CD4-positive, CD25-positive, alpha-beta regulatory T cell (primary cell): ENCODE data around the gene P2RY11. TPM values are rescaled to one million over a fixed set of nuclear protein-coding genes. Genes with fewer than 3 reads are reported as not detected.

Source experiments
- ATAC-seq, 2 donors: fragments of 150-1000 bp; cut with Tn5 transposase; one replicate each; pipeline ENCODE4 v1.10.0; 2021; ENCODE audit warnings: low read depth in 2 of 2, moderate number of reproducible peaks in 2 of 2, moderate library complexity in 1 of 2
- DNase-seq, 3 donors: peaks; one replicate each; pipeline versions ENCODE4 v3.0.0 to v3.0.0-alpha.2; 2012 to 2022; ENCODE audit warnings: mixed read lengths in 1 of 3
- H3K27ac ChIP-seq: one replicate; pipeline ENCODE4 v1.7.0; 2013; ENCODE audit warnings: mild to moderate bottlenecking, low read length; ENCODE audit not compliant: insufficient read depth, poor library complexity, severe bottlenecking
- H3K27me3 ChIP-seq: one replicate; pipeline ENCODE4 v1.7.0; 2013; ENCODE audit warnings: low read length; ENCODE audit not compliant: control insufficient read depth, insufficient read depth
- H3K36me3 ChIP-seq: one replicate; pipeline ENCODE4 v1.7.0; 2013; ENCODE audit warnings: mild to moderate bottlenecking, low read length, moderate library complexity; ENCODE audit not compliant: control insufficient read depth, insufficient read depth
- H3K4me1 ChIP-seq: 2 replicates; pipeline ENCODE4 v1.7.0; 2013; ENCODE audit warnings: mild to moderate bottlenecking, low read length; ENCODE audit not compliant: insufficient read depth, control insufficient read depth, poor library complexity, severe bottlenecking
- H3K4me3 ChIP-seq: one replicate; pipeline ENCODE4 v1.7.0; 2013; ENCODE audit warnings: low read depth, mild to moderate bottlenecking, low read length, moderate library complexity
- H3K9me3 ChIP-seq, 2 experiments: 1 replicate in 1 of 2; 2 replicates in 1 of 2; pipeline ENCODE4 v1.7.0; 2013; ENCODE audit warnings: low read length in 2 of 2, mild to moderate bottlenecking in 1 of 2, moderate library complexity in 1 of 2; ENCODE audit not compliant: control insufficient read depth in 2 of 2
- H3K27ac Mint-ChIP-seq, 3 donors: one replicate each; pipeline ENCODE4 v1.8.0; 2020 to 2022; ENCODE audit warnings: mild to moderate bottlenecking in 3 of 3, mixed read lengths in 3 of 3, moderate library complexity in 2 of 3
- H3K27me3 Mint-ChIP-seq: one replicate; pipeline ENCODE4 v1.8.0; 2022; ENCODE audit warnings: mild to moderate bottlenecking, mixed read lengths
- H3K36me3 Mint-ChIP-seq: one replicate; pipeline ENCODE4 v1.8.0; 2020; ENCODE audit warnings: mixed read lengths
- H3K4me1 Mint-ChIP-seq, 4 donors: one replicate each; pipeline ENCODE4 v1.8.0; 2020 to 2022; ENCODE audit warnings: mixed read lengths in 4 of 4, mild to moderate bottlenecking in 1 of 4
- H3K4me3 Mint-ChIP-seq, 4 donors: one replicate each; pipeline ENCODE4 v1.8.0; 2020 to 2022; ENCODE audit warnings: mild to moderate bottlenecking in 4 of 4, mixed read lengths in 4 of 4, moderate library complexity in 3 of 4
- H3K9me3 Mint-ChIP-seq, 7 donors: one replicate each; pipeline ENCODE4 v1.8.0; 2020 to 2022; ENCODE audit warnings: mixed read lengths in 7 of 7, mild to moderate bottlenecking in 3 of 7, moderate library complexity in 2 of 7
- polyA plus RNA-seq, 4 donors: library from polyadenylated mRNA; unstranded; fragments of 300-500 nt; fragmentation: Illumina TruSeq; gene quantifications; one replicate each; pipeline ENCODE4 v1.2.3, GENCODE V29; 2021
- total RNA-seq: library from RNA; stranded (reverse); gene quantifications from one replicate; pipeline ENCODE4 v1.2.3, GENCODE V29; 2022

The P2RY11 gene
- total and polyA plus RNA-seq, 5 donors from 2014 or later = 0.64 to 23.0 (median 2.0) TPM

DNA sequence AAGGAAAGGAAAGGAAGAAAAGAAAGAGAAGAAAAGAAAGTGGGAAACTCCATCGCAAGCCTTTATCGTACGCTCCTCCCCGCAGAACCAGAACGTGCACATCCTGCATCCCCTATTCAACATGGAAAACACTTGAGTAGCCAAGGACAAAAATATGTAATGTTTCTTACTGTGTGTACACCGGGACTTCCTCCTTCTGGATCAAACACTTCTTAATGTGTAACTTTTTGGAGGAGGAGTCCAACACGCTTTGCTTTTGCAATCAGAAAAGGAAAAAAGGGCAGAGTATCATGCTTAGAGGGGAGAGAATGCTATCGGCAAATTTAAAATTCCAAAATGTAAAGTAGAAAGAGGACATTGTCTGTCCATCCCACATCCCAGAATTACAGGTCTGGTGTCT lies 33.2 kb upstream of the P2RY11 start:
- H3K4me1 Mint-ChIP-seq = no peaks in the 10 kb centered on the region
- peaks cover 0 to 3% (median 0%) of the 10 kb centered on the region in 7 donors for H3K9me3 Mint-ChIP-seq
- ATAC-seq = no peak
- no peak overlapping the region for H3K27ac Mint-ChIP-seq
- no peak for DNase-seq
- no peaks in the 10 kb centered on the region for H3K36me3 Mint-ChIP-seq
- peaks cover 5 to 7% of the 10 kb centered on the region in 2 experiments for H3K9me3 ChIP-seq
- no peaks in the 10 kb centered on the region for H3K36me3 ChIP-seq
- H3K4me1 ChIP-seq = no peaks in the 10 kb centered on the region
- H3K27me3 Mint-ChIP-seq = no peaks in the 10 kb centered on the region
- no peak overlapping the region for H3K27ac ChIP-seq
- no peaks in the 10 kb centered on the region for H3K27me3 ChIP-seq
- H3K4me3 ChIP-seq = no peak overlapping the region
- H3K4me3 Mint-ChIP-seq = no peak overlapping the region

DNA sequence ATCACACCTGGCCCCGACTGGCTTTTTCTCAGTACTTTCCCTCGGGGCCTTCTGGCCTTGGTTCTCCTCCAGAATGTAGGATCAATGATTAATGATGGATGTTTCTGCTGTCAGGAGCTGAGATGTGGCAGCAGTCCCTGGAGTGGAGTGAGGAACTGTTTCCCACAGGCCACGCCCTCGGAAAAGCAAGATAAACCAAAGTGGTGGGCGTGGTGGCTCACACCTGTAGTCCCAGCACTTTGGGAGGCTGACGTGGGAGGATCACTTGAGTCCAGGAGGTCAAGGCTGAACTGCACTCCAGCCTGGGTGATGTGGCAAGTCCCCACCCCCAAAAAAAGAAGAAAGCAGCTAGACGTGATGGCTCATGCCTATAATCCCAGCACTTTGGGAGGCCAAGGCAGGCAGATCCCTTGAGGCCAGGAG lies 32.5 kb upstream of the P2RY11 start:
- Histone ChIP-seq H3K4me3 (no peak overlapping the region), H3K27me3 (no peaks in the 10 kb centered on the region), H3K4me1 (no peaks in the 10 kb centered on the region), H3K36me3 (no peaks in the 10 kb centered on the region), H3K9me3 (peaks cover 1 to 2% of the 10 kb centered on the region in 2 experiments), H3K27ac (no peak overlapping the region)
- no peak overlapping the region for H3K27ac Mint-ChIP-seq
- no peaks in the 10 kb centered on the region for H3K36me3 Mint-ChIP-seq
- H3K27me3 Mint-ChIP-seq = no peaks in the 10 kb centered on the region
- H3K4me3 Mint-ChIP-seq = no peak overlapping the region
- peaks cover 0 to 2% (median 0%) of the 10 kb centered on the region in 4 donors for H3K4me1 Mint-ChIP-seq
- peaks cover 0 to 2% (median 0%) of the 10 kb centered on the region in 7 donors for H3K9me3 Mint-ChIP-seq
- ATAC-seq (no peak), DNase-seq (no peak)

GRCh38 chr19:10083911-10084310 lies 27.6 kb upstream of the P2RY11 start:
- Histone ChIP-seq H3K27ac (no peak overlapping the region), H3K4me3 (no peak overlapping the region), H3K4me1 (peaks cover 11% of the 10 kb centered on the region), H3K36me3 (peaks cover under 1% of the 10 kb centered on the region), H3K27me3 (no peaks in the 10 kb centered on the region), H3K9me3 (no peaks in the 10 kb centered on the region)
- H3K4me3 Mint-ChIP-seq = peak overlapping the region in 2 of 4 donors; percentile 58 to 88
- H3K27me3 Mint-ChIP-seq = no peaks in the 10 kb centered on the region
- peak overlapping the region in 2 of 3 donors; percentile 7 to 32 for H3K27ac Mint-ChIP-seq
- H3K4me1 Mint-ChIP-seq = peaks cover 0 to 13% (median 8%) of the 10 kb centered on the region in 4 donors
- H3K9me3 Mint-ChIP-seq = peaks cover 0 to 3% (median 0%) of the 10 kb centered on the region in 7 donors
- DNase-seq (no peak), ATAC-seq (no peak)
- no peaks in the 10 kb centered on the region for H3K36me3 Mint-ChIP-seq

GRCh38 chr19:10084803-10085202 lies 26.7 kb upstream of the P2RY11 start:
- Histone ChIP-seq H3K36me3 (peaks cover 9% of the 10 kb centered on the region), H3K4me3 (no peak overlapping the region), H3K27ac (no peak overlapping the region), H3K4me1 (peaks cover 11% of the 10 kb centered on the region), H3K9me3 (no peaks in the 10 kb centered on the region), H3K27me3 (no peaks in the 10 kb centered on the region)
- DNase-seq = no peak
- Mint-ChIP-seq H3K9me3 (peaks cover 0 to 3% (median 0%) of the 10 kb centered on the region in 7 donors), H3K36me3 (peaks cover 3% of the 10 kb centered on the region), H3K27ac (peak overlapping the region in 1 of 3 donors; percentile 91), H3K27me3 (no peaks in the 10 kb centered on the region), H3K4me3 (peak overlapping the region; percentile 87 to 91 (median 88)), H3K4me1 (peaks cover 0 to 13% (median 8%) of the 10 kb centered on the region in 4 donors)
- no peak for ATAC-seq

DNA sequence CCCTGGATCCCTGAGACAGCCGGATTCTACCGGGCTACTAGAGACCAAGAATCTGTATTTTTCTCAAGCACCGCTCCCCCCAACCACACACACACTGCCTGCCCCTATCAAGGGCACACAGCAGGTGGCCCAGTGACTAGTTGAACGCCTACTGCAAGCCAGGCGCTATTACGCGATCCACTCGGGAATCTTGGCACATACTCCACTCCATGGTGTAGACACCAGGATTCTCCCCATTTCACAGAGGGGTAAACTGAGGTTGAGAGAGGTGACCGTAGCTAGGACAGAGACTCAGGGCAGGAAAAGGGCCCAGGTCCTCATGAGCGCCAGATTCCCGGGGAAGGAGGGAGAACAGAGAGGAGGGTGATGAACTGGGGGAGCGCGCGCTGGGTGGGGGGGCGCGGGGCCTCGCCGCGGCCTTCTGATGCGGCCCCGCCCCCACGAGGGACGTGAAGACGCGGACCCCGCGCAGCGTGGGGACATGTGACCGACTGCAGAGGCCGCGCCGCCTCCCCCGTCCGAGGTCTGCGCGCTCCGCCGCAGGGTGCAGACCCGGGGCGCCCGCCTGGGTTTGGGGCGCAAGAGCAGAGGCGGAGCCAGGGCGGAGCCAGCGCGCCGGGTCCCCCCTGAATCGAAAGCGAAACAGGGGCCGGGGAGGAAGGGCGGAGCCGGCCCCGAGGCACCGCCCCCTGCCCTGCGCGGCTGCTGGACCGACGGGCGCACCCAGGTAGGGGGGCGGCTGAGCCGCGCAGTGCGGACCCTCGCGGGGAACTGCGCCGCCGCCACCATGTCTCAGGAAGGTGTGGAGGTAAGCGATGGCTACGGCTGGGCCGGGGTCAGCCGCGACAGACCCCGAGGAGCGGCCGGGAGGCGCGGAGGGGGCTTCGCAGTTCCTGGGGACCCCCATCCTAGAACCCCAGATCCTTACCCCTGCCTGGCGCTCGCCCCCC lies 25.6 kb upstream of the P2RY11 start, which contains the start of gene SHFL:
SHFL (plus strand) TSS at position 677 of the 950 bp plus-strand sequence; CDS start at position 788, 111 bp downstream.
- H3K27ac ChIP-seq = peak within 1 kb of the TSS; percentile 83
- H3K4me3 ChIP-seq = peak within 1 kb of the TSS; percentile 62
- Mint-ChIP-seq H3K4me3 (peak within 1 kb of the TSS; percentile 87 to 91 (median 88)), H3K4me1 (peaks cover 0 to 16% (median 8%) of the 10 kb centered on the region in 4 donors), H3K27me3 (no peaks in the 10 kb centered on the region), H3K36me3 (peaks cover 6% of the 10 kb centered on the region), H3K9me3 (peaks cover 0 to 3% (median 0%) of the 10 kb centered on the region in 7 donors), H3K27ac (peak within 1 kb of the TSS; percentile 88 to 96 (median 91))
- ATAC-seq (peak; percentile 93 to 94), DNase-seq (peak; percentile 82 to 90 (median 83))
- no peaks in the 10 kb centered on the region for H3K27me3 ChIP-seq
- H3K36me3 ChIP-seq = peaks cover 14% of the 10 kb centered on the region
- peaks cover 11% of the 10 kb centered on the region for H3K4me1 ChIP-seq
- H3K9me3 ChIP-seq = no peaks in the 10 kb centered on the region

DNA sequence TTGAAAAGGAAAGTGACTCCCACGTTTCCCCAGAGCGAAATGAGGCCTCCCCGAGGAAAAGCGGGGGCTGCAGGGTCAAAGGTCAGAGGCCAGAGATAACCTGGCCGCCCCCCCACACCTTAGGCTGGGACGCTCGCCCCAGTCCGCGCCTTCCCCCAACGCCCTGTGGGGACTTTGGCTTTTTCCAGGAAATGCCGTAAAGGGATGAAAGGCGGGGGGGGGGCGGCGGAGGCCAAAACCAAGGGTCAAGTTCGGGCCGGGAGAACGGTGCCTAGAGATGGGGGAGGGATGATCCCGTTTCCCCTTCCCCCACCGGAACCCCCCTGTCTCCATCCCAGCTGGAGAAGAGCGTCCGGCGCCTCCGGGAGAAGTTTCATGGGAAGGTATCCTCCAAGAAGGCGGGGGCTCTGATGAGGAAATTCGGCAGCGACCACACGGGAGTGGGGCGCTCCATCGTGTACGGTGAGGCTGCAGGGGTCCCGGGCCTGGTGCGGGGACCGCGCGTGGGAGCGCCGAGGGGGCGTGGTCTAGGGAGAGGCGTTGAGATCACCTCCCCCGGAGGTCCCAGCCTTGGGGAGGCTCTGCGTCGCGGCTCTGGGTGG lies 24.8 kb upstream of the P2RY11 start:
- DNase-seq (peak in 2 of 3 donors; percentile 41 to 46), ATAC-seq (no peak)
- Mint-ChIP-seq H3K36me3 (peaks cover 9% of the 10 kb centered on the region), H3K27me3 (no peaks in the 10 kb centered on the region), H3K9me3 (peaks cover 0 to 3% (median 0%) of the 10 kb centered on the region in 7 donors), H3K4me1 (peaks cover 0 to 19% (median 8%) of the 10 kb centered on the region in 4 donors), H3K27ac (peak overlapping the region in 2 of 3 donors; percentile 67 to 87), H3K4me3 (peak overlapping the region; percentile 75 to 88 (median 82))
- no peaks in the 10 kb centered on the region for H3K9me3 ChIP-seq
- H3K27ac ChIP-seq = peak overlapping the region; percentile 83
- peak overlapping the region; percentile 44 for H3K4me3 ChIP-seq
- no peaks in the 10 kb centered on the region for H3K27me3 ChIP-seq
- H3K4me1 ChIP-seq = peaks cover 11% of the 10 kb centered on the region
- peaks cover 20% of the 10 kb centered on the region for H3K36me3 ChIP-seq

GRCh38 chr19:10087296-10088061 lies 24.0 kb upstream of the P2RY11 start:
- peaks cover 11% of the 10 kb centered on the region for H3K4me1 ChIP-seq
- Mint-ChIP-seq H3K27me3 (no peaks in the 10 kb centered on the region), H3K4me3 (peak overlapping the region; percentile 75 to 88 (median 82)), H3K9me3 (peaks cover 0 to 3% (median 0%) of the 10 kb centered on the region in 7 donors), H3K36me3 (peaks cover 15% of the 10 kb centered on the region), H3K4me1 (peaks cover 0 to 22% (median 8%) of the 10 kb centered on the region in 4 donors), H3K27ac (peak overlapping the region; percentile 67 to 92 (median 87))
- DNase-seq (no peak), ATAC-seq (no peak)
- H3K27ac ChIP-seq = peak overlapping the region; percentile 83
- H3K27me3 ChIP-seq = no peaks in the 10 kb centered on the region
- H3K4me3 ChIP-seq = peak overlapping the region; percentile 44
- H3K9me3 ChIP-seq = no peaks in the 10 kb centered on the region
- peaks cover 27% of the 10 kb centered on the region for H3K36me3 ChIP-seq
